AG10803 (cell line): ENCODE data around the gene GPR78.

ENCODE experiments used
- DNase-seq: peaks from one replicate; pipeline ENCODE4 v3.0.0; 2010; ENCODE audit warnings: low read depth
- H3K4me3 ChIP-seq: 2 replicates; pipeline ENCODE4 v1.5.1; 2011; ENCODE audit warnings: mild to moderate bottlenecking, low read length, control low read depth
- TF ChIP-seq, protein P1 (sequence below): conservative IDR thresholded peaks from 2 replicates; pipeline ENCODE4 v1.5.1; 2011; ENCODE audit warnings: mild to moderate bottlenecking, low read length, control low read depth, inconsistent platforms

GPR78 gene

DNA sequence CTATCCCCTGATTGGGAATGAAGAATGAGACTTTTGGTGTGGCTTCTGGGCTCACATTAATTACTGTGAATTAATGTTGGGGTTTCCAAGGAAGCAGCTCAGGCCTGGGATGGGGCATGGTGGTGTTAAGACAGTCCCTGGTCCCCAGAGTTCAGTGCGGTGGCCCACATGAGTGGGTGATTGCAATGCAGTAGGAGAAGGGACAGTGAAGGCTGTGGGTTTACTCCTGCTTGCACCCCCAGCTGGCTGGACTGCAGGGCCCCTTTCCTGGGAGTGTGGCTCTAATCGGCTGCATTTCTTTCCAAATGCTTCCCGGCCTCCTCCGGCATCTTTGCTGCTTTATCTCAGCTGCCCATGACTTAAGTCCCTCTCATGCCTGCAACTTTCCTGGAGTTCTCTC is 28.2 kb upstream of the GPR78 start:
- DNase-seq, result no peak
- TF ChIP-seq, protein P1, sequence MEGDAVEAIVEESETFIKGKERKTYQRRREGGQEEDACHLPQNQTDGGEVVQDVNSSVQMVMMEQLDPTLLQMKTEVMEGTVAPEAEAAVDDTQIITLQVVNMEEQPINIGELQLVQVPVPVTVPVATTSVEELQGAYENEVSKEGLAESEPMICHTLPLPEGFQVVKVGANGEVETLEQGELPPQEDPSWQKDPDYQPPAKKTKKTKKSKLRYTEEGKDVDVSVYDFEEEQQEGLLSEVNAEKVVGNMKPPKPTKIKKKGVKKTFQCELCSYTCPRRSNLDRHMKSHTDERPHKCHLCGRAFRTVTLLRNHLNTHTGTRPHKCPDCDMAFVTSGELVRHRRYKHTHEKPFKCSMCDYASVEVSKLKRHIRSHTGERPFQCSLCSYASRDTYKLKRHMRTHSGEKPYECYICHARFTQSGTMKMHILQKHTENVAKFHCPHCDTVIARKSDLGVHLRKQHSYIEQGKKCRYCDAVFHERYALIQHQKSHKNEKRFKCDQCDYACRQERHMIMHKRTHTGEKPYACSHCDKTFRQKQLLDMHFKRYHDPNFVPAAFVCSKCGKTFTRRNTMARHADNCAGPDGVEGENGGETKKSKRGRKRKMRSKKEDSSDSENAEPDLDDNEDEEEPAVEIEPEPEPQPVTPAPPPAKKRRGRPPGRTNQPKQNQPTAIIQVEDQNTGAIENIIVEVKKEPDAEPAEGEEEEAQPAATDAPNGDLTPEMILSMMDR, result no peak
- H3K4me3 ChIP-seq, result no peak overlapping the region

DNA sequence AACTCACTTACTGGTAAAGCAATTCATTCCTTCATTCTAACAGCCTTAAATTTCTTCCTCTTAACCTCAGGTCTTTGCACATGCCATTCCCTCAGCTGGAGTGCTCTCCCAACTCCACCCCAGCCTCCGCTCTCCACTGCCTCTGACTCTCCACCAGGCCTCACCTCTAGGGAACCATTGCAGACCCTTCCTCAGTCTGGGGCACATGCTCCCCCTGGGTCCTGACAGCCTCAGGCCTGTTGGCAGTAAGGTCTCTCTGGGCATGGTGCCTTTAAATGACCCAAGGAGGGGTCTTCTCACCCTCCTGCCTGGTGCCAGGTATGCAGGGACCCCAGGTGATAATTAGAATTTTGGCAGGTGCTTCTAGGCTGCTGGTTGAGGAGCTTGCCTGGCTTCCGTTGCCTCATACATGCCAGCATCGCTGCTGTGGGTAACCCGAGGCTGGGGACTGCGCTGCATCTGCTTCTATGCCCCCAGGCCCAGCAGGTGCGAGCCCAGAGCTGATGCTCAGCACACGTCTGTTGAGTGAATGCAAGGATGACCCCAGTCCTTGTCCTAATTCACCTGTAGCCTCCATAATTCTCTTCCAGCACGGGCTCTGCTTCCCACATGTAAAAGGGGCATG is 27.5 kb upstream of the GPR78 start:
- no peak for DNase-seq
- no peak overlapping the region for H3K4me3 ChIP-seq
- TF ChIP-seq, protein P1, result no peak

DNA sequence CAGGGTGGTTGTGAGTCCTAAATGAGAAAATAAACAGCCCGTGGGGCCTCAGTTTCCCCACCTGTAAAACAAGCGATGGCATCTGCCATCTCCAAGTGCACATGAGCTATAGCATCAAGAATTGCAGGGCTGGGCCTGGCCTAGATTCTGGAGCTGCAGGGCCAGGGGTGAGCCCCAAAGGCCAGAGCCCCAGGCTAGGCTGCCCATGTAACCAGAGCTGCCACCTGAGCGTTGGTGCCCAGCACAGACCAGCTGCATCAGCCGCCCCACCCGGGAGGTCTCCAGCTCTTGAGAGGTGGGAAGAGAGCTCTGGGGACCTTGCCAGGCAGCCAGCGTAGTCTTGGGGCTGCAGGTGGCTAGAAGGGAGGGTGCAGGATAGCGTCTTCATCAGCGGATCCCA is 27.0 kb upstream of the GPR78 start:
- TF ChIP-seq, protein P1, result no peak
- DNase-seq, result no peak
- no peak overlapping the region for H3K4me3 ChIP-seq

DNA sequence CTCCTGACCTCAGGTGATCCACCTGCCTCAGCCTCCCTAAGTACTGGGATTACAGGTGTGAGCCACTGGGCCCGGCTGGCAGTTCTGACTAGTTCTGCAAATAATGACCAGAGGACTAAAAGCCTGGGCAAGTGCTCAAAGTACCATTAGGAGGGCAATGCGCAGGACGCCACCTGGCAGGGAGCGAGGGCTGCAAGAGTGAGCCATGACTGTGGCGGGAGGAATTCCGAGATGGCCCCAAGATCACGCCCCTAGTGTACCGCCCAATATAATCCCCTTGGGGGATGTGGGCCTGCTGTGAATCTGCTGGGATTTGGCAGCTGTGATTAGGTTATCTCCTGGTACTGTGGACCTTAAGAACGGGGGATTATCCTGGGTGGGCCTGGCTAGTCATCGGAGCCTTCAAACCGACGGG is 26.2 kb upstream of the GPR78 start:
- H3K4me3 ChIP-seq, result no peak overlapping the region
- TF ChIP-seq, protein P1, result no peak
- no peak for DNase-seq

DNA sequence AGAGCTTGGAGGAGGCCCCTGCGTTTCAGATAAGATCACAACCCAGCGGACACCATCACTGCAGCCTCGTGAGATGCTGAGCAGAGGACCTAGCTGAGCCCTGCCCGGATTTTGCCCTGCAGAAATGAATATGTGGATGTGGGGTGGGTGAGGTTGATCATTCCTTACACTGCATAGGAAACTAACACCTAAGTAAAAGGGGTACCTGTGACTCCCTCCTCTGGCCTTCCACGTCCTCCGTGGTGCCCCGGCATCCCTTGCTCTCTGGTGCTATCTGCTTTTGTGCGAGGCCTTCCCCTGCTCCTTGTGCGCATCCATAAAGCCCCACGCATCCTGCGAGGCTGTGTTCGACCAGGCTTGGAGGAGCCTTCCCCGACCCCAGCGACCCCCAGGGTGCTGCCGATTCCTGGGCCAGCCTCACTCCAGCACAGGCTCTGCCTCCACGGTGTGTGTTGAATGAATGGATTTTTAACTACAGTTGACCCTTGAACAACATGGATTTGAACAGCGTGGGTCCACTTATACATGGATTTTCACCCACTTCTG is 25.6 kb upstream of the GPR78 start:
- TF ChIP-seq, protein P1, result no peak
- no peak for DNase-seq
- H3K4me3 ChIP-seq, result no peak overlapping the region

DNA sequence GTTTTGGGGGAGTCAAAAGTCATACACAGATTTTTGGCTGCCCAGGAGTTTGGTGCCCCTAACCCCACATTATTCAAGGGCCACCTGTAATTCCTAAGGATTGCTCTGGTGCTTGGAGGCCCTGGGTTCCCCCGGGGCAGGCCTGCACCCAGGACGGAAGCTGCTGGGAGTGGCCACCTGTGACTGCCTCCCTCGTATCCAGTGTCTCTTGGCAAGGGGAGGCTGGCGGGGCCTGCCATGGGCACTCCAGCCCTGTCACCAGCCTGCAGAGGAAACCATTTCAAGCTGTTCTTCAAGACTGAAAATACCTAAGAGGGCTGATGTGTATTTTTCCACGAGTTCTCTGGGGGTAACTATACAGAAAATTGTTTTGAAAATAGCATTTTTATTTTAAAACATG is 24.5 kb upstream of the GPR78 start:
- TF ChIP-seq, protein P1, result no peak
- no peak overlapping the region for H3K4me3 ChIP-seq
- no peak for DNase-seq

DNA sequence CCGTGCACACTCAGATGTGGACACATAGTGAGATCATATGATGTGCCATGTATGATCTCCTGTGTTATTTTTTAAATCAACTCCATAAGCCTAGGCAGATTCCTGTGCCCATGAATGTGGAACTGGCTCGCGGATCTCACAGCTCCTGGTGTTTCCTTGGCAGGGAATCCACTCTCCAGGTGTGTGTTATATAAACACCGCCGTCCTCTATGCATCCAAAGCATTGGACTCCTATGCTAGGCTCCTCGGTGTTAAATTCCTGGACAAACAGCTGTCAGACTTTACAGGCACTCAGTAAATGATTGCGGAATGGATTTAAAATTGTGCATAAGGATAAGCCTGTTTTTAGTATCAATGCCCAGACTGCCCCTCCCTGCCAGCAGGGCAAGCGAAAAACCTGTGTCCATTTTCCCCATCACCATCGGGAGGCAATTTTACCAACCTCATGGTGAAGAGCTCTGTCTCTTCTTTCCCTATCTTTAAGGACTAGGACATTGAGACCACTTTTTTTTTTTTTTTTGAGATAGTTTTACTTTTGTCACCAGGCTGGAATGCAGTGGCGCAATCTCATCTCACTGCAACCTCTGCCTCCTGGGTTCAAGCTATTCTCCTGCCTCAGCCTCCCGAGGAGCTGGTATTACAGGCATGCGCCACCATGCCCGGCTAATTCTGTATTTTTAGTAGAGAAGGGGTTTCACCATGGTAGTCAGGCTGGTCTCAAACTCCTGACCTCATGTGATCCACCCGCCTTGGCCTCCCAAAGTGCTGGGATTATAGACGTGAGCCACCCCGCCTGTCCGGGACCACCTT is 23.6 kb upstream of the GPR78 start:
- TF ChIP-seq, protein P1, result no peak
- no peak overlapping the region for H3K4me3 ChIP-seq
- peak; percentile 25 for DNase-seq
